Activated CD4-positive, alpha-beta memory T cell treated with anti-CD3 and anti-CD28 coated beads for 36 hours (primary cell): Measurements from ENCODE around the gene BABAM2. TPM values are rescaled to one million over a fixed set of nuclear protein-coding genes. Genes with fewer than 3 reads are reported as not detected.

ENCODE experiments used
- CTCF ChIA-PET: fragments of 350-600 bp; sonication (Branson Sonifier 250); formaldehyde crosslinking; loops from one replicate; lab custom pipeline; 2021; ENCODE audit warnings: antibody characterized with exemption, inconsistent platforms; lab: Charles Lee
- POLR2A ChIA-PET: fragments of 350-600 bp; sonication (Branson Sonifier 250); formaldehyde crosslinking; loops from one replicate; lab custom pipeline; 2021; ENCODE audit warnings: antibody characterized with exemption; lab: Charles Lee
- DNase-seq: peaks from one replicate; pipeline ENCODE4 v3.0.0-alpha.2; 2020
- H3K27ac Mint-ChIP-seq: one replicate; pipeline ENCODE4 v1.8.0; 2021; ENCODE audit warnings: mixed read lengths
- H3K27me3 Mint-ChIP-seq: one replicate; pipeline ENCODE4 v1.8.0; 2021; ENCODE audit warnings: mixed read lengths
- H3K36me3 Mint-ChIP-seq: one replicate; pipeline ENCODE4 v1.8.0; 2021; ENCODE audit warnings: mixed read lengths
- H3K4me1 Mint-ChIP-seq: one replicate; pipeline ENCODE4 v1.8.0; 2021; ENCODE audit warnings: low read depth, mixed read lengths
- H3K4me3 Mint-ChIP-seq: one replicate; pipeline ENCODE4 v1.8.0; 2021; ENCODE audit warnings: mild to moderate bottlenecking, mixed read lengths
- H3K9me3 Mint-ChIP-seq: one replicate; pipeline ENCODE4 v1.8.0; 2021; ENCODE audit warnings: mixed read lengths
- intact Hi-C: fragments of 100-400 bp; cut with micrococcal nuclease; formaldehyde crosslinking; loops from one replicate; pipeline ENCODE4 v1.15.1; 2023
- total RNA-seq, 2 experiments: library from RNA; stranded (reverse); gene quantifications; one replicate each; pipeline ENCODE4 v1.2.3, GENCODE V29; 2021

The BABAM2 gene
- total RNA-seq, 2 experiments from 2014 or later = 72.3 to 76.6 TPM

GRCh38 chr2:28359222-28360057 lies 468.9 kb downstream of the BABAM2 start:
- H3K4me1 Mint-ChIP-seq = peaks cover 63% of the 10 kb centered on the region
- H3K27me3 Mint-ChIP-seq = no peaks in the 10 kb centered on the region
- intact Hi-C loops = loop anchor here (1.0 to 5.0 kb wide), 2 partner anchors 33 to 467 kb away; partner anchors contain the start of genes BABAM2, FOSL2 and RBKS

DNA sequence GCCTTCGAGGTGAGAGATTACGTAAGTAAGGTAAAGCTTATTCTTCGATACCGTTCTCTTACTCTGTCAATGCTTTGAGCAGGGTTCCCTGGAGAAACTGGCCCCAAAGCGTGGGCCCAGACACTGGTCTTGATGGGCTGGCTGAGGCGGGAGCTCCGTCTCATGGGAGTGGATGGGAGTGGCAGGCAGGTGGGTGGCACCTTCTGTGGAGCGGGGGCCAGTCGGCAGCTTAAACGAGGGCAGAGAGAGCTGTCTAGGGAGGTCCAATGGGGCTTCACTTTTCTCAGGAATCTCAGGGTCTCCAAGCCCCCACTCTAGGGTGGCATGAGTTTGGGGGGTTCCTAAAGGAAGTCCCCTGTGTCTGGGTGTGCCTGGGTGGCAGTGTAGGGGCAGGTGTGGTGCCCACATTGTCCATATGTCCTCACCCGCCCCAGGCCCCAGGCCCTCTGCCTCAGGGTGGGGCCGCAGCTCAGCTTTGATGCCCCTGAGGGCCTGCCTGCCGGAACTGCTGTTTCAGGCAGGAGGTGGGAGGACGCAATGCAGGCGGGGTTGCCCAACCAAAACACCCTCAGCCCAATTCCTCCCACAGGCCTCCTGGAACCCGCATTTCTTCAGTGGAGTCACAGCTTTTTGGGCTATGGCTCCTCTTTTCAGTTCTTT lies 469.7 kb downstream of the BABAM2 start:
- Mint-ChIP-seq H3K36me3 (no peaks in the 10 kb centered on the region), H3K27ac (peak overlapping the region; percentile 80), H3K4me3 (peak overlapping the region; percentile 5), H3K4me1 (peaks cover 70% of the 10 kb centered on the region), H3K27me3 (no peaks in the 10 kb centered on the region), H3K9me3 (no peaks in the 10 kb centered on the region)
- ChIA-PET POLR2A (interaction anchor here (0.6 to 2.2 kb wide), 4 partner anchors 12 to 88 kb away, joined by 3 to 19 read pairs (median 5); no protein-coding TSS in a partner anchor), CTCF (interaction anchor here (1.3 to 1.4 kb wide), 2 partner anchors 8 to 24 kb away, joined by 3 to 4 read pairs; no protein-coding TSS in a partner anchor)
- intact Hi-C loops = no loop called here
- DNase-seq = no peak

More at GRCh38 chr2:28359222-28360057, 468.9 kb downstream of the BABAM2 start:
- ChIA-PET POLR2A (interaction anchor here (1.6 to 2.2 kb wide), 3 partner anchors 11 to 89 kb away, joined by 3 to 19 read pairs (median 5); no protein-coding TSS in a partner anchor), CTCF (interaction anchor here (1.2 to 1.4 kb wide), 3 partner anchors 7 to 24 kb away, joined by 3 to 4 read pairs (median 4); no protein-coding TSS in a partner anchor)
- peak overlapping the region; percentile 80 for H3K27ac Mint-ChIP-seq
- H3K36me3 Mint-ChIP-seq = no peaks in the 10 kb centered on the region
- DNase-seq = peak; percentile 93
- H3K9me3 Mint-ChIP-seq = no peaks in the 10 kb centered on the region
- H3K4me3 Mint-ChIP-seq = peak overlapping the region; percentile 38

- POLR2A ChIA-PET = interaction anchor here (0.6 to 1.8 kb wide), 2 partner anchors 13 to 15 kb away, joined by 5 read pairs; no protein-coding TSS in a partner anchor
- Mint-ChIP-seq H3K9me3 (no peaks in the 10 kb centered on the region), H3K4me1 (peaks cover 75% of the 10 kb centered on the region), H3K36me3 (no peaks in the 10 kb centered on the region), H3K27ac (peak overlapping the region; percentile 40), H3K27me3 (no peaks in the 10 kb centered on the region), H3K4me3 (peak overlapping the region; percentile 5)
- CTCF ChIA-PET = interaction anchor here (0.7 to 1.4 kb wide), 3 partner anchors 9 to 23 kb away, joined by 3 to 4 read pairs (median 3); no protein-coding TSS in a partner anchor
- intact Hi-C loops = no loop called here
- DNase-seq = peak; percentile 51
Observed at GRCh38 chr2:28360718-28361293, 470.3 kb downstream of the BABAM2 start.

- H3K4me3 Mint-ChIP-seq = no peak overlapping the region
- H3K27ac Mint-ChIP-seq = peak overlapping the region; percentile 36
- no peak for DNase-seq
- CTCF ChIA-PET = interaction anchor here (0.9 kb wide), 1 partner anchor 639 kb away, joined by 3 read pairs; no protein-coding TSS in a partner anchor
- peaks cover 83% of the 10 kb centered on the region for H3K4me1 Mint-ChIP-seq
- H3K36me3 Mint-ChIP-seq = no peaks in the 10 kb centered on the region
- no peaks in the 10 kb centered on the region for H3K9me3 Mint-ChIP-seq
- H3K27me3 Mint-ChIP-seq = no peaks in the 10 kb centered on the region
- intact Hi-C loops = no loop called here
- POLR2A ChIA-PET = no interaction called here
Observed at GRCh38 chr2:28361991-28362710, 471.6 kb downstream of the BABAM2 start.

- ChIA-PET CTCF (no interaction called here), POLR2A (no interaction called here)
- peaks cover 87% of the 10 kb centered on the region for H3K4me1 Mint-ChIP-seq
- no peak for DNase-seq
- H3K9me3 Mint-ChIP-seq = no peaks in the 10 kb centered on the region
- intact Hi-C loops = no loop called here
- no peak overlapping the region for H3K27ac Mint-ChIP-seq
- H3K36me3 Mint-ChIP-seq = no peaks in the 10 kb centered on the region
- no peak overlapping the region for H3K4me3 Mint-ChIP-seq
- no peaks in the 10 kb centered on the region for H3K27me3 Mint-ChIP-seq
Observed at GRCh38 chr2:28362991-28363521, 472.5 kb downstream of the BABAM2 start.

- no peak overlapping the region for H3K27ac Mint-ChIP-seq
- intact Hi-C loops = no loop called here
- DNase-seq = no peak
- POLR2A ChIA-PET = interaction anchor here (0.8 kb wide), 1 partner anchor 26 kb away, joined by 3 read pairs; no protein-coding TSS in a partner anchor
- H3K4me3 Mint-ChIP-seq = no peak overlapping the region
- no peaks in the 10 kb centered on the region for H3K36me3 Mint-ChIP-seq
- H3K4me1 Mint-ChIP-seq = peaks cover 81% of the 10 kb centered on the region
- H3K9me3 Mint-ChIP-seq = no peaks in the 10 kb centered on the region
- no peaks in the 10 kb centered on the region for H3K27me3 Mint-ChIP-seq
- CTCF ChIA-PET = no interaction called here
Observed at GRCh38 chr2:28363686-28364280, 473.3 kb downstream of the BABAM2 start.

DNA sequence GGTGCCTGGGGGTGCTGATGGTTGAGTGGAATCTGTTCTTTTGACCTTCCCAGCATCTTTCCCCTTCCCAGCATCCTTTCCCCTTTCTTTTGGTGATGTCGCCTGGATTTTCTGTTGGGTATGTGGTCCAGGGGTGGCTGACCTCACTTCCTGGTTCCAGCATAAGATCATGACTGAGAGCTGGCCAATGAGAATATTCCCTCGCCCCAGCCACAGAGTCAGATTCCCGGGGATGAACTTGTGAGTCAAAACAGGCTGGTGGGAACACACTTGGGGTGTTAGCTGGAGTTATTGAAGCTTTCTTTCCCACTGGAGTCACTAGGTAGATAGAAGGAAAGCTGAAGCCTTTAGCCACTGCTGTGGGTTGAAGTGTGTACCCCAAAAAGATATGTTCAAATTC lies 474.1 kb downstream of the BABAM2 start:
- H3K27me3 Mint-ChIP-seq = no peaks in the 10 kb centered on the region
- no peaks in the 10 kb centered on the region for H3K9me3 Mint-ChIP-seq
- CTCF ChIA-PET = no interaction called here
- POLR2A ChIA-PET = interaction anchor here (0.8 kb wide), 1 partner anchor 26 kb away, joined by 3 read pairs; no protein-coding TSS in a partner anchor
- intact Hi-C loops = no loop called here
- no peak overlapping the region for H3K4me3 Mint-ChIP-seq
- no peaks in the 10 kb centered on the region for H3K36me3 Mint-ChIP-seq
- no peak for DNase-seq
- no peak overlapping the region for H3K27ac Mint-ChIP-seq
- peaks cover 73% of the 10 kb centered on the region for H3K4me1 Mint-ChIP-seq

DNA sequence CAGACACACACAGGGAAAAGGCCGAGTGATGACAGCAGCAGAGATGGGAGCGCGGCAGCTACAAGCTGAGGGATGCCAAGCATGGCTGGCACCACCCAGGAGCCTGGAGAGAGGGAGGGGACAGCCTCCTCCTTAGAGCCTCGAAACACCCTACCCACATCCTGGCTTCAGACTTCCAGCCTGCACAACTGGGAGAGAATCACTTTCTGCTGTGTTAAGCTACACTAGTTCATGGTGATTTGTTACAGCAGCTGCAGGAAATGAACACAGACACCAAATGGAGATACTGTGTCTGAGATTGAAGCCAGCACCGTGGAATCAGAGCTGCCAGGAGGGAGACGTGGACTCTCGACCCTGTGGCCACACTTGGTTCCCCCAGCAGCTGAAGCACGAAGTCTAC lies 474.6 kb downstream of the BABAM2 start:
- H3K27ac Mint-ChIP-seq = no peak overlapping the region
- intact Hi-C loops = no loop called here
- no peak for DNase-seq
- H3K4me1 Mint-ChIP-seq = peaks cover 67% of the 10 kb centered on the region
- H3K9me3 Mint-ChIP-seq = no peaks in the 10 kb centered on the region
- CTCF ChIA-PET = no interaction called here
- H3K4me3 Mint-ChIP-seq = no peak overlapping the region
- POLR2A ChIA-PET = interaction anchor here (1.9 kb wide), 1 partner anchor 26 kb away, joined by 6 read pairs; no protein-coding TSS in a partner anchor
- no peaks in the 10 kb centered on the region for H3K36me3 Mint-ChIP-seq
- no peaks in the 10 kb centered on the region for H3K27me3 Mint-ChIP-seq

DNA sequence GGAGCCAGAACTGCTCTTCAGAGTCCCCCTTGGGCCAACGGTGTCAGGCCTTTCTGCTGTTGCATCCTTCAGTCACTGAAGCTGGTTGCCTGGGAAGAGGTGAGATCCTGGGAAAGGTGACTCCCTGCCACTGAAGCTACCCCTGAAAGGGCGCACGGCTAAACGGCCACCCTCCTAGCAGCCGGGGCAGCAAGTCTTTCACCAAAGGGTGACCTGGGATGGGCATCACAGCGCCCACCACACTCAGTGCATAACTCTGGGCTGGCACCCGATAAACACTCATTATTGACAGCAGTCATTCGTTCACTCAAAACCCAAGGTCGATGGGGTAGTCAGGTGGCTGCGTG lies 475.6 kb downstream of the BABAM2 start:
- peak overlapping the region; percentile 33 for H3K27ac Mint-ChIP-seq
- no peaks in the 10 kb centered on the region for H3K36me3 Mint-ChIP-seq
- POLR2A ChIA-PET = interaction anchor here (1.3 to 1.9 kb wide), 2 partner anchors 13 to 25 kb away, joined by 4 to 6 read pairs; no protein-coding TSS in a partner anchor
- CTCF ChIA-PET = interaction anchor here (0.7 kb wide), 1 partner anchor 65 kb away, joined by 3 read pairs; no protein-coding TSS in a partner anchor
- no peak overlapping the region for H3K4me3 Mint-ChIP-seq
- DNase-seq = no peak
- H3K9me3 Mint-ChIP-seq = no peaks in the 10 kb centered on the region
- intact Hi-C loops = loop anchor here (2.0 kb wide), 1 partner anchor 21 kb away; no protein-coding TSS in a partner anchor
- H3K27me3 Mint-ChIP-seq = no peaks in the 10 kb centered on the region
- H3K4me1 Mint-ChIP-seq = peaks cover 61% of the 10 kb centered on the region

DNA sequence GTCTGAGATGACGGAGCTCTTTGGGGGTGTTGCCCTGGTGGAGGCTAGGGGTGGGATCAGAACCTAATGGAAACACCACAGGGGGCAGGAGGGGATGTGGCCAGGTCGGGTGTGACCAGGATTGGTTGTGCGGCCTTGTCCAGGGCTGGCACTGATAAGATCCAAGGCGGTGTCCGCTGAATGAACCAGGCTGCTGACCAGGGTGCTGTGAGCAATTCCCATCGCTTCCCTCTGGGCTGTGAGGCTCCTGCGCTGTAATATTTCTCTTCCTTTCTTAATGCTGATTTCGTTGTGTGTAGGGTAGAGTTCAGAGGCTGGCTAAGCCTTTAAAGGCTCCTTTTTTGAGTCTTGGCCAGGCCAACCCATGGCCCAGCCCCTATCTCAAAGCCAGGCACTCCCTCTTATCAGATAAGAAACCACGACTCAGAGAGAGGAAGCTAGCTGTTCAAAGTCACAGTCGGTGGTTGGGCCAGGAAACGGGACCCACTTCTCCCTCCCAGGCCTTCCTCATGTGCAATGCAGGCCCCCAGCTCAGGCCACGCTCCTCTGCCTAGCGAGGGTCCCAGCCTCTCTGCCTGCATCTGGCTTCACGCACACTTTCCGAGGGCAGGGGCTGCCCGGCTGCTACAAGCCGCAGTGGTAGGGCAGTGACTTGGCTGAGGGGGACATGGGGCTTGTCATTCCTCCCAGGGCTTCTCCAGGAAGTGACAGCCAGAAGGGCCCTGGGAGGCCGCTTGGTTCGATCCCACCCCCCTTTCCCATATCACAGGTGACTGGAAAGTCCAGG lies 476.2 kb downstream of the BABAM2 start:
- Mint-ChIP-seq H3K36me3 (no peaks in the 10 kb centered on the region), H3K4me3 (peak overlapping the region; percentile 2), H3K27ac (peak overlapping the region; percentile 33), H3K9me3 (no peaks in the 10 kb centered on the region), H3K27me3 (no peaks in the 10 kb centered on the region), H3K4me1 (peaks cover 57% of the 10 kb centered on the region)
- intact Hi-C loops = loop anchor here (2.0 kb wide), 1 partner anchor 20 kb away; no protein-coding TSS in a partner anchor
- DNase-seq = peak; percentile 72
- ChIA-PET CTCF (no interaction called here), POLR2A (interaction anchor here (1.3 to 1.9 kb wide), 2 partner anchors 13 to 24 kb away, joined by 4 to 6 read pairs; no protein-coding TSS in a partner anchor)
